Activated naive CD4-positive, alpha-beta T cell treated with anti-CD3 and anti-CD28 coated beads, Interleukin-2, amount 10 ng/mL, durations not matched to agents 7 days and 5 days (primary cell): ENCODE data around the gene FAM216A.
"Not testable (repeated sequence)": the region's sequence is repeated elsewhere in the genome, so short reads cannot be mapped to it uniquely, and the experiment has no call there.

Experiments used
- CTCF ChIA-PET: fragments of 350-600 bp; sonication (Branson Sonifier 250); formaldehyde crosslinking; loops from one replicate; lab custom pipeline; 2021; ENCODE audit warnings: antibody characterized with exemption; lab: Charles Lee
- DNase-seq: peaks from one replicate; pipeline ENCODE4 v3.0.0-alpha.2; 2020
- H3K27ac Mint-ChIP-seq: one replicate; pipeline ENCODE4 v1.8.0; 2021; ENCODE audit warnings: mild to moderate bottlenecking, moderate library complexity, mixed read lengths
- H3K27me3 Mint-ChIP-seq: one replicate; pipeline ENCODE4 v1.8.0; 2021; ENCODE audit warnings: mild to moderate bottlenecking, mixed read lengths
- H3K36me3 Mint-ChIP-seq: one replicate; pipeline ENCODE4 v1.8.0; 2021; ENCODE audit warnings: mixed read lengths
- H3K4me1 Mint-ChIP-seq: one replicate; pipeline ENCODE4 v1.8.0; 2021; ENCODE audit warnings: mixed read lengths
- H3K4me3 Mint-ChIP-seq: one replicate; pipeline ENCODE4 v1.8.0; 2021; ENCODE audit warnings: mild to moderate bottlenecking, moderate library complexity, mixed read lengths
- H3K9me3 Mint-ChIP-seq: one replicate; pipeline ENCODE4 v1.8.0; 2021; ENCODE audit warnings: mixed read lengths

FAM216A gene

GRCh38 chr12:110453569-110454296 is 14.9 kb upstream of the FAM216A start:
- Mint-ChIP-seq H3K27ac (no peak overlapping the region), H3K4me3 (no peak overlapping the region), H3K27me3 (no peaks in the 10 kb centered on the region), H3K36me3 (peaks cover 32% of the 10 kb centered on the region), H3K9me3 (no peaks in the 10 kb centered on the region), H3K4me1 (peaks cover 29% of the 10 kb centered on the region)
- CTCF ChIA-PET: interaction anchor here (0.9 kb wide), 1 partner anchor 149 kb away, joined by 3 read pairs; no protein-coding TSS in a partner anchor
- no peak for DNase-seq

GRCh38 chr12:110458756-110459155 is 9.9 kb upstream of the FAM216A start:
- Mint-ChIP-seq H3K4me3 (no peak overlapping the region), H3K4me1 (peaks cover 6% of the 10 kb centered on the region), H3K9me3 (no peaks in the 10 kb centered on the region), H3K27me3 (no peaks in the 10 kb centered on the region), H3K36me3 (peaks cover 31% of the 10 kb centered on the region), H3K27ac (no peak overlapping the region)
- CTCF ChIA-PET: interaction anchor here (1.0 to 1.4 kb wide), 5 partner anchors 9 to 429 kb away, joined by 3 to 6 read pairs (median 4); partner anchors contain the start of genes FAM216A and GPN3
- DNase-seq: no peak

- H3K27ac Mint-ChIP-seq, DNase-seq, H3K4me3 Mint-ChIP-seq, H3K27me3 Mint-ChIP-seq, CTCF ChIA-PET, H3K9me3 Mint-ChIP-seq, H3K4me1 Mint-ChIP-seq: not testable (repeated sequence)
- H3K36me3 Mint-ChIP-seq: peaks cover 26% of the 10 kb centered on the region
These were observed 7.5 kb upstream of the FAM216A start for GRCh38 chr12:110461189-110461588.

- Mint-ChIP-seq H3K4me3 (no peak overlapping the region), H3K36me3 (peaks cover 20% of the 10 kb centered on the region), H3K27me3 (no peaks in the 10 kb centered on the region), H3K9me3 (no peaks in the 10 kb centered on the region), H3K4me1 (peaks cover 37% of the 10 kb centered on the region), H3K27ac (no peak overlapping the region)
- CTCF ChIA-PET: interaction anchor here (1.9 kb wide), 1 partner anchor 16 kb away, joined by 6 read pairs; the partner anchor contains the start of gene ARPC3
- no peak for DNase-seq
These were observed 3.6 kb upstream of the FAM216A start for GRCh38 chr12:110465024-110465423.

- DNase-seq, H3K4me3 Mint-ChIP-seq, H3K27me3 Mint-ChIP-seq, H3K9me3 Mint-ChIP-seq, H3K27ac Mint-ChIP-seq: not testable (repeated sequence)
- CTCF ChIA-PET: interaction anchor here (3.9 kb wide), 1 partner anchor 16 kb away, joined by 30 read pairs; the partner anchor contains the start of gene ARPC3
- peaks cover 15% of the 10 kb centered on the region for H3K36me3 Mint-ChIP-seq
- peaks cover 45% of the 10 kb centered on the region for H3K4me1 Mint-ChIP-seq
These were observed 2.9 kb upstream of the FAM216A start for GRCh38 chr12:110465765-110466164.

GRCh38 chr12:110466791-110467190 is 1.9 kb upstream of the FAM216A start:
- Mint-ChIP-seq H3K4me1 (peaks cover 48% of the 10 kb centered on the region), H3K4me3 (peak overlapping the region; percentile 98), H3K27ac (no peak overlapping the region), H3K9me3 (no peaks in the 10 kb centered on the region), H3K27me3 (no peaks in the 10 kb centered on the region), H3K36me3 (peaks cover 17% of the 10 kb centered on the region)
- CTCF ChIA-PET: interaction anchor here (3.9 kb wide), 1 partner anchor 17 kb away, joined by 30 read pairs; the partner anchor contains the start of gene ARPC3
- DNase-seq: no peak

GRCh38 chr12:110467847-110468213 is 815 bp upstream of the FAM216A start:
- peak overlapping the region; percentile 98 for H3K4me3 Mint-ChIP-seq
- H3K36me3 Mint-ChIP-seq: peaks cover 17% of the 10 kb centered on the region
- DNase-seq: no peak
- H3K9me3 Mint-ChIP-seq: no peaks in the 10 kb centered on the region
- CTCF ChIA-PET: interaction anchor here (1.0 to 3.9 kb wide), 11 partner anchors 9 to 134 kb away, joined by 3 to 41 read pairs (median 7); partner anchors contain the start of genes ARPC3, RAD9B and VPS29
- peaks cover 45% of the 10 kb centered on the region for H3K4me1 Mint-ChIP-seq
- peak overlapping the region; percentile 99 for H3K27ac Mint-ChIP-seq
- H3K27me3 Mint-ChIP-seq: no peaks in the 10 kb centered on the region

- H3K4me3 Mint-ChIP-seq: no peak overlapping the region
- H3K36me3 Mint-ChIP-seq: peaks cover 18% of the 10 kb centered on the region
- H3K27ac Mint-ChIP-seq: no peak overlapping the region
- DNase-seq: no peak
- H3K4me1 Mint-ChIP-seq: peaks cover 9% of the 10 kb centered on the region
- CTCF ChIA-PET: interaction anchor here (1.3 kb wide), 1 partner anchor 126 kb away, joined by 3 read pairs; no protein-coding TSS in a partner anchor
- H3K27me3 Mint-ChIP-seq: no peaks in the 10 kb centered on the region
- H3K9me3 Mint-ChIP-seq: no peaks in the 10 kb centered on the region
These were observed 6.8 kb downstream of the FAM216A start for GRCh38 chr12:110475426-110475825.

GRCh38 chr12:110498984-110499706 is 30.5 kb downstream of the FAM216A start:
- peak overlapping the region; percentile 33 for H3K4me3 Mint-ChIP-seq
- peaks cover 44% of the 10 kb centered on the region for H3K4me1 Mint-ChIP-seq
- DNase-seq: no peak
- H3K27ac Mint-ChIP-seq: peak overlapping the region; percentile 2
- H3K27me3 Mint-ChIP-seq: peaks cover 5% of the 10 kb centered on the region
- peaks cover 4% of the 10 kb centered on the region for H3K9me3 Mint-ChIP-seq
- CTCF ChIA-PET: interaction anchor here (1.0 to 5.0 kb wide), 4 partner anchors 9 to 104 kb away, joined by 3 to 22 read pairs (median 6); partner anchors contain the start of genes ARPC3, FAM216A and GPN3
- peaks cover 45% of the 10 kb centered on the region for H3K36me3 Mint-ChIP-seq

- peaks cover 5% of the 10 kb centered on the region for H3K27me3 Mint-ChIP-seq
- H3K4me3 Mint-ChIP-seq: peak overlapping the region; percentile 96
- H3K27ac Mint-ChIP-seq: peak overlapping the region; percentile 97
- CTCF ChIA-PET: interaction anchor here (0.7 to 5.0 kb wide), 3 partner anchors 33 to 104 kb away, joined by 3 to 22 read pairs (median 3); partner anchors contain the start of genes ARPC3, FAM216A and GPN3
- H3K9me3 Mint-ChIP-seq: peaks cover 4% of the 10 kb centered on the region
- DNase-seq: no peak
- H3K4me1 Mint-ChIP-seq: peaks cover 42% of the 10 kb centered on the region
- H3K36me3 Mint-ChIP-seq: peaks cover 35% of the 10 kb centered on the region
These were observed 32.7 kb downstream of the FAM216A start for GRCh38 chr12:110501399-110501751.

- CTCF ChIA-PET: interaction anchor here (0.6 to 5.0 kb wide), 5 partner anchors 33 to 103 kb away, joined by 3 to 22 read pairs (median 3); partner anchors contain the start of genes FAM216A and GPN3
- peak; percentile 100 for DNase-seq
- Mint-ChIP-seq H3K4me1 (peaks cover 42% of the 10 kb centered on the region), H3K9me3 (peaks cover 4% of the 10 kb centered on the region), H3K36me3 (peaks cover 31% of the 10 kb centered on the region), H3K27ac (peak within 1 kb of the TSS; percentile 97), H3K27me3 (peaks cover 5% of the 10 kb centered on the region), H3K4me3 (peak within 1 kb of the TSS; percentile 96)
These were observed 33.4 kb downstream of the FAM216A start, which contains the start of the genes RAD9B and VPS29 for GRCh38 chr12:110501752-110502738. Gene RAD9B (plus strand): TSS chr12:110502331. CDS start chr12:110502338, 7 bp downstream. Gene VPS29 (minus strand): TSS chr12:110502111. CDS start chr12:110502051, 60 bp downstream.

GRCh38 chr12:110503432-110503831 is 34.8 kb downstream of the FAM216A start:
- Mint-ChIP-seq H3K27me3 (peaks cover 5% of the 10 kb centered on the region), H3K4me3 (no peak overlapping the region), H3K36me3 (peaks cover 27% of the 10 kb centered on the region), H3K9me3 (peaks cover 4% of the 10 kb centered on the region), H3K27ac (peak overlapping the region; percentile 64), H3K4me1 (peaks cover 40% of the 10 kb centered on the region)
- CTCF ChIA-PET: interaction anchor here (0.7 to 5.0 kb wide), 4 partner anchors 9 to 99 kb away, joined by 3 to 22 read pairs (median 4); partner anchors contain the start of genes FAM216A and GPN3
- no peak for DNase-seq

GRCh38 chr12:110505332-110505731 is 36.7 kb downstream of the FAM216A start:
- peaks cover 25% of the 10 kb centered on the region for H3K4me1 Mint-ChIP-seq
- peaks cover 17% of the 10 kb centered on the region for H3K36me3 Mint-ChIP-seq
- H3K27ac Mint-ChIP-seq: no peak overlapping the region
- peaks cover 4% of the 10 kb centered on the region for H3K9me3 Mint-ChIP-seq
- DNase-seq: no peak
- peaks cover 7% of the 10 kb centered on the region for H3K27me3 Mint-ChIP-seq
- H3K4me3 Mint-ChIP-seq: no peak overlapping the region
- CTCF ChIA-PET: interaction anchor here (1.4 kb wide), 1 partner anchor 97 kb away, joined by 5 read pairs; no protein-coding TSS in a partner anchor
